ENCODE measurements around the gene SNCA. TPM values are rescaled to one million over a fixed set of nuclear protein-coding genes. Genes with fewer than 3 reads are reported as not detected.
A peak's percentile ranks its signal among the peaks of the same experiment; 100 is the strongest.

The SNCA gene
- total and polyA plus RNA-seq, 3 donors from 2014 or later = 1.5 to 6.4 (median 2.0) TPM

DNA sequence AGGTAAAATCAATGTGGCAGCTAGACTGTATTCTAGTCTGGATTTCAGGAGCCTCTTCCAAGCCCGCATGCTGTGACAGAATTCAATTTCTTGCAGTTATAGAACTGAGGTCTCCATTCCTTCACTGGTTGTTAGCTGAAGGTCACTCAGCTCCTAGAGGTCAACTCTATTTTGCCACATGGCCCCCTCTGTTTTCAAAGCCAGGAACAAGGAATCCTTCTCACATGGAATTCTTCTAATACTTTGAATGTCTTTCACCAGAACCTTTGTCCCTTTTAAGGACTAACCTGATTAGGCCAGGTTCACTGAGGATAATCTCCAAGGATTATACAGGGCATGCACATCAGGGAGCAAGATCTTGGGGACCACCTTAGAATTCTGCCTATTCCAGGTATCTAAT, 34.2 kb upstream of the SNCA start:
- no peaks in the 10 kb centered on the region for H3K36me3 ChIP-seq (ENCODE audit: low read depth, missing control alignments)
- TF ChIP-seq, protein P1, sequence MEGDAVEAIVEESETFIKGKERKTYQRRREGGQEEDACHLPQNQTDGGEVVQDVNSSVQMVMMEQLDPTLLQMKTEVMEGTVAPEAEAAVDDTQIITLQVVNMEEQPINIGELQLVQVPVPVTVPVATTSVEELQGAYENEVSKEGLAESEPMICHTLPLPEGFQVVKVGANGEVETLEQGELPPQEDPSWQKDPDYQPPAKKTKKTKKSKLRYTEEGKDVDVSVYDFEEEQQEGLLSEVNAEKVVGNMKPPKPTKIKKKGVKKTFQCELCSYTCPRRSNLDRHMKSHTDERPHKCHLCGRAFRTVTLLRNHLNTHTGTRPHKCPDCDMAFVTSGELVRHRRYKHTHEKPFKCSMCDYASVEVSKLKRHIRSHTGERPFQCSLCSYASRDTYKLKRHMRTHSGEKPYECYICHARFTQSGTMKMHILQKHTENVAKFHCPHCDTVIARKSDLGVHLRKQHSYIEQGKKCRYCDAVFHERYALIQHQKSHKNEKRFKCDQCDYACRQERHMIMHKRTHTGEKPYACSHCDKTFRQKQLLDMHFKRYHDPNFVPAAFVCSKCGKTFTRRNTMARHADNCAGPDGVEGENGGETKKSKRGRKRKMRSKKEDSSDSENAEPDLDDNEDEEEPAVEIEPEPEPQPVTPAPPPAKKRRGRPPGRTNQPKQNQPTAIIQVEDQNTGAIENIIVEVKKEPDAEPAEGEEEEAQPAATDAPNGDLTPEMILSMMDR (IDR thresholded peaks at IDR 0.05) = no peak
- no peak for TF ChIP-seq POLR2A (IDR thresholded peaks at IDR 0.05)
- H3K9me3 ChIP-seq = no peaks in the 10 kb centered on the region
- no peaks in the 10 kb centered on the region for H3K27me3 ChIP-seq
- DNase-seq = no peak
- intact Hi-C loops (cut with DNase I; ENCODE audit: low total_unique reads) = no loop called here
- no peak overlapping the region for H3K4me3 ChIP-seq
- no peaks in the 10 kb centered on the region for H3K4me1 ChIP-seq
- H3K27ac ChIP-seq = no peak overlapping the region
- 94 to 95% methylated on average over 1 of the region's 1 CpG for WGBS, 2 donors

DNA sequence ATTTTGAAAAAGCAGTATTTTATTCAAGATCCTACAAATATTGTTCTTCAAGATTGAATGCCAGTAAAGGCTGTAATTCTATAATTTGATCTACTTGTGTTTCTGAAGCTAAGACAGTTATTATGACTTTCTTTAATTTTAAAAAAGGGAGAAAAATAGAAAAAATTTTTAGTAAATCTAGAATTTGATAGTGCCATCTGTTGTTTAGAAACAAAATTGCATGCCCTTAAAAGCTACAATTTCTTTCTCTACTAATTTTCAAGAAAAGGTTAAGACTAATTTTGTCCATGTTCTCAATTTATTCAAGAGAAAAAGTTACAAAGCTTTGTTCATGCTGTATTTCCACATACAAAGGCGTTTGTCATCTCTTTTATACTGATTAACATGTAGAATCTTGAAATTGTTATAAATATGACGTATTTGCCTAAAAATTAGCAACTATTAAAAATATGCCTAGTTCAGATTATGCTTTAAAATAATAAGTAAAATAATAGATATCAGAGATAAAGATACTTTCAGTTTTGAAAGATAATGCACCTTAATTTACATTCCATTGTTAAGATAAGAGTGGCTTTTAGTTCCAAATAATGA, 32.1 kb upstream of the SNCA start:
- no peaks in the 10 kb centered on the region for H3K27me3 ChIP-seq
- no peaks in the 10 kb centered on the region for H3K36me3 ChIP-seq (ENCODE audit: low read depth, missing control alignments)
- intact Hi-C loops (cut with DNase I; ENCODE audit: low total_unique reads) = no loop called here
- no peak for DNase-seq
- no peak overlapping the region for H3K4me3 ChIP-seq
- TF ChIP-seq POLR2A (IDR thresholded peaks at IDR 0.05) = no peak
- TF ChIP-seq, protein P1 (IDR thresholded peaks at IDR 0.05) = peak in 2 of 3 experiments; percentile 5 to 62
- H3K9me3 ChIP-seq = no peaks in the 10 kb centered on the region
- no peak overlapping the region for H3K27ac ChIP-seq
- H3K4me1 ChIP-seq = no peaks in the 10 kb centered on the region
- whole genome bisulfite sequencing, 2 donors = 67% methylated on average over 2 of the region's 2 CpGs

DNA sequence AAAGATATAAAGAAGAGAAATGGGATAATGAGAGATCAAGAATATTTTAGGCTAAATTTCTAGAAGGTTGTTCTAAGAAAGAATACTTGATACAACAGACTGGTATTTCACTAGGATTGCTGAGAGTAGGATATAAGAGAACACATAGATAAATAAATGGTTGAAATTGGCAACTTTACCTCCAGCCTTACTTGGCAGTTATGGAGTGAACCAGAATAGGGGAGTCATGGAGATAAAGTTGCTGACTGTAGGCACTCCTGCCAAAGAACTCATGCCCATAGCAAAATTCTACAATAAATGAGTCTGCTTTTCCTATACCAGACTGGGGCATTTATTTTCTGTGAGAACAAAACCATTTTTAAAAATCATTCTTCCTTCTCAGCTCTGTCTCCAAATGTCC, 31.3 kb upstream of the SNCA start:
- intact Hi-C loops (cut with DNase I; ENCODE audit: low total_unique reads) = no loop called here
- H3K4me3 ChIP-seq = no peak overlapping the region
- H3K36me3 ChIP-seq (ENCODE audit: low read depth, missing control alignments) = no peaks in the 10 kb centered on the region
- H3K27ac ChIP-seq = no peak overlapping the region
- DNase-seq = no peak
- H3K4me1 ChIP-seq = no peaks in the 10 kb centered on the region
- no peaks in the 10 kb centered on the region for H3K27me3 ChIP-seq
- H3K9me3 ChIP-seq = no peaks in the 10 kb centered on the region
- TF ChIP-seq, protein P1 (IDR thresholded peaks at IDR 0.05) = no peak
- TF ChIP-seq POLR2A (IDR thresholded peaks at IDR 0.05) = no peak

DNA sequence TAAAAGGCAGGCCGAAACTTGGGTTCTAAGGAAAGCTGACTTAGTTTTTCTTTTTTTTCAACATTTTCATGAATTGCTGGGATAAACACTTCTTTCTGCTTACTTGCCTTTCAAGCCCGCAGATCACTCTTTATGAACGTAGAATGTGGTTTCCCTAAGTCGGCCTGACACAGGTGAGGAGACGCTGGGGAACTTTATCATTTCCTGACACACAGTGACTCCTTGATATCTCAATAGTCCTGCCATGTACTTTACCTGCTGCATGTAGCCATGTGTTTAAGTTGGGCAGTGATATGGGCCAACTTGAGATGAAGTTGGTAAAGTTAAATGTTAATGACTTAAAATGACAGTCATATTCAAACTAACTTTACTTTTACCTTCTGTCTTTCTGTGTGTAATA, 26.6 kb upstream of the SNCA start:
- no peak for TF ChIP-seq POLR2A (IDR thresholded peaks at IDR 0.05)
- TF ChIP-seq, protein P1 (IDR thresholded peaks at IDR 0.05) = no peak
- H3K36me3 ChIP-seq (ENCODE audit: low read depth, missing control alignments) = no peaks in the 10 kb centered on the region
- H3K27ac ChIP-seq = no peak overlapping the region
- WGBS, 2 donors = 79 to 81% methylated on average over 5 of the region's 5 CpGs
- H3K4me1 ChIP-seq = no peaks in the 10 kb centered on the region
- no peaks in the 10 kb centered on the region for H3K27me3 ChIP-seq
- intact Hi-C loops (cut with DNase I; ENCODE audit: low total_unique reads) = no loop called here
- no peak for DNase-seq
- no peak overlapping the region for H3K4me3 ChIP-seq
- H3K9me3 ChIP-seq = no peaks in the 10 kb centered on the region

DNA sequence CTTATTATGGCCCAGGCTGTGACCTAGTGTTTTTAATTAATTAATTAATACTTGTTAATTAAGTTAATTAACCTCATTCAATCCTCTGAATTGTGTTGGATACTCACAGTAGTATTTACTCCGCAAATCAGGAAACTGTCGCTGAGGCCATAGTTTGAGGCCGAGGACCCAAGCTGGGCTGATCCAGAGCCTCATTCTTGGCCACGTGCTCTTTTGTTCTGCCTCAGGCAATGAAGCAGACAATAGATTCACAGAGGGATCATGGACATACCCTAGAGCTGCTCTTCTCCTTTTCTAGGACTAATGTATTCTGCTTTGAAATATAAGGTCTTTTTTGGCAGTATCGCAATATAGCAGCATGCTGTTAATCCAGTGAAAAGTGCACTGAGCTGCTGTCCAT, 24.0 kb upstream of the SNCA start:
- H3K27ac ChIP-seq = no peak overlapping the region
- no peaks in the 10 kb centered on the region for H3K36me3 ChIP-seq (ENCODE audit: low read depth, missing control alignments)
- WGBS, 2 donors = 71 to 76% methylated on average over 5 of the region's 5 CpGs
- TF ChIP-seq POLR2A (IDR thresholded peaks at IDR 0.05) = no peak
- TF ChIP-seq, protein P1 (IDR thresholded peaks at IDR 0.05) = no peak
- H3K4me1 ChIP-seq = no peaks in the 10 kb centered on the region
- no peaks in the 10 kb centered on the region for H3K9me3 ChIP-seq
- DNase-seq = no peak
- no peak overlapping the region for H3K4me3 ChIP-seq
- H3K27me3 ChIP-seq = no peaks in the 10 kb centered on the region
- intact Hi-C loops (cut with DNase I; ENCODE audit: low total_unique reads) = no loop called here
